GM12872 (cell line): ENCODE measurements around the gene BCL2L2.

Experiments used
- CTCF ChIP-seq: IDR thresholded peaks from 3 replicates; pipeline ENCODE4 v1.5.1; 2011; ENCODE audit warnings: low read depth, mild to moderate bottlenecking, low read length, moderate library complexity; ENCODE audit not compliant: insufficient read depth

BCL2L2 gene

GRCh38 chr14:23358553-23359166, 52.0 kb downstream of the BCL2L2 start:
- TF ChIP-seq CTCF, result no peak

DNA sequence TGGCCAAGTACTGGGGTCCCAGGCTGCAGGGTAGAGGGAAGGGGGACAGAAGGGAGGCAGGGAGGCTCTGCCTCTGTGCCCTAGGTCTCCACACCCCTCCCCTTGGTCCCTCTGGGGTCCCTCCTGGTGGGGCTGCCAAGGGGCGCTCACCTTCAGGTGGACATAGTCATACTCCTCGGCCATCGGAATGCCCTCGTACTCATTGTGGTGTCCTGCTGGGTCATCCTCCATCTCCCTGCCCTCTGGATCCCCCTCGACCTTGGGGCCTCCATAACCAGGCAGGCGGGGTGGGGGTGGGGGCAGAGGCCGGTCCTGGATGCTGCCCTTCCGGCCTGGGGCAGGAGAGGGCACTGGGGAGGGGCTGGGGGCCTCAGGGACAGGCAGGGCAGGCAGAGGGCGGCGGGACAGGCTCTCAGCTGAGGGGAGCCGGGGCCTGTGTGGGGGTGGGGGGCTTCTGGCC, 52.6 kb downstream of the BCL2L2 start:
- no peak for TF ChIP-seq CTCF

DNA sequence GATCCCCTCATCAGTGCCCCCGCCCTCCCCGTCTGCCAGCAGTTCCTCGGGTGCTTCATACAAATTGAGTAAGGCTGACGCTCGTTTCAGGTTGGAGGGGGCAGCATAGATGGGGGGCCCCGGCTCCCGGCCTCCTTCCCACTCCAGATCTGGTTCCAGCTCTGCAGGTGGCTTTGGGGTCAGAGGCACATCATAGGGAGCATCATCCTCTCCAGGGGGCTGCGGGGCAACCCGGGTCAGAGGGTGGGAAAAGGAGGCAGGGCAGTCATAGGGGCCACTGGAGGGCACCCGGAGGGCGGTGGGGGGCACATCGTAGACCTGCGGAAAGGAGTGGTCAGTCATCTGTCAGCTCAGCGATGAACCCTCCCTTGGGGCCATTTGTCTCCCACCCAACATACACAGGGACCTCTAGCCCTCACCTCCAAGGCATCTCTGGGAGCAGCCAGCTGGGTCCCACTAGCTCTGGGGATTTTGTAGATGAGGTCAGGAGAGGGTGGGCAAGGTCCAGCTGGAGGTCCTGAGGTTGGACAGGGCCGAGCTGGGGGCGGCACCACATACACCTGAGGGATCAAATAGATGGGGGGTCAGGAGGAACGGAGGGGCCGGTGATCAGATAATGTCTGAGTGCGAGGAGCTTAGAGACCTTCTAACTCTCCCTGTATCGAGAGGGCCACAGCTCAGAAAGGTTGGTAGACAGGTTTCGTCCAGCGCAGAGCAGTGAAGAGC, 53.3 kb downstream of the BCL2L2 start:
- TF ChIP-seq CTCF, result no peak

DNA sequence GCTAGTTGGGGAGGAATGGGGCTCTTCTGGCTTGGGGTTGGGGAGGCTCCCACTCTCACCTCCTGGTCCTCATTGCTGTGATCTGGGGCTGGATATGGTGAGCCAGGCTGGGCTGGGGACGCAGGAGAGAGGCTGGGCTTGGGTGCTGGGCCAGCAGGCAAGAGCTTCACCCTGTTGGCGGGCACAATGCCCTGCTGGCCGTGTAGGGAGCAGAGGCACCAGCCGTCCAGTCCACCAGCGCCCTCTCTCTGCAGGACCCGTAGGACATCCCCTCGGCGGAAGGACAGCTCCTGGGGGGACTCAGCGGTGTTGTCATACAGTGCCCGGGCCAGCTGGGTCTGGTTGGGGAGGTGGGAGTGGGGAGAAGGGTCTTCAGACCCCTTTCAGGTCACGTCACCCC, 53.9 kb downstream of the BCL2L2 start:
- TF ChIP-seq CTCF, result no peak

GRCh38 chr14:23361320-23361719, 54.7 kb downstream of the BCL2L2 start:
- no peak for TF ChIP-seq CTCF
